ENCODE results near the gene OR7C1. TPM values are rescaled to one million over a fixed set of nuclear protein-coding genes. Genes with fewer than 3 reads are reported as not detected.

Gene OR7C1
- total and polyA plus RNA-seq, 2 of the 8 experiments (the other 6 are each of a cell fraction or from before 2014, with no cell fraction given) = not detected

DNA sequence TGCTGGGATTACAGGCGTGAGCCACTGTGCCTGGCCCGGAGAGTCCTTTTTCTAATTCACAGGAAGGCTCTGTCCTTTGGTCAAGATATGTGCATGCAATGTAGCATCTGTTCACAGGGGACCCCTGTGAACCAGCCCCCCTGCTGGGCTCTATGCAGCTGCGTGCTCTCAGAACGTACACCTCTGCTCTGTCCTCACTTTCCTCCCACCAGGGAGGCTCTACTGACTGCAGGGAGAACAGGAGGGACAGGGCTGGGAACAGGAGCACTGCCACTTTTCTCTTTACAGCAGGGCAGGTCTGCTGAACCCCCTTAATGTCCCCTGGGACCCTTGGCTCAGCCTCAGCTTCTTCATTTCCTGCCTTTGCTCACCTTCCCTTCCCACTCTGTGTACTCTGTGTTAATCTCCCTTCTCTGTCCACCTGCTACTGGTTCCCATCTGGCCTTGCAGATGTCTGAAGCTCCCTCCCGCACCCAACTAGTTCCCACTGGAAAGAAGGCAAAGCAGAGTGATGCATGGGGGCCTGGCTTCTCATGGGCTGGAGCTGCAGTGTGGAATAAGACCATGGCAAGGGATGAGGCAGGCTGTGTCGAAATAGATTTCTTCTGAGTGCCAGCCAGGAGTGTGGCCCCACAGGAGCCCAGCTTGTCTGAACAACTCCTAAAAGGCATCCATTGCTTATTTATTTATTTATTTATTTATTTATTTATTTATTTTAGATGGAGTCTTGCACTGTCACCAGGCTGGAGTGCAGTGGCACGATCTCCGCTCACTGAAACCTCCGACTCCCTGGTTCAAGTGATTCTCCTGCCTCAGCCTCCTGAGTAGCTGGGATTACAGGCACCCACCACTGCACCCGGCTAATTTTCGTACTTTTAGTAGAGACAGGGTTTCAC, 63.8 kb downstream of the OR7C1 start (continued):
- TF ChIP-seq JUN (IDR thresholded peaks at IDR 0.05; ENCODE audit: low read depth, low read length) = no peak

Measured in H1 (cell line).